Lung (tissue), 12 donors: ENCODE results near the gene HEG1. TPM values are rescaled to one million over a fixed set of nuclear protein-coding genes. Genes with fewer than 3 reads are reported as not detected.

Source experiments
- ATAC-seq: fragments of 200-7000 bp; cut with Tn5 transposase; one replicate; pipeline ENCODE4 v1.9.1; 2020; ENCODE audit warnings: moderate number of reproducible peaks; ENCODE audit not compliant: insufficient read depth, low FRiP score
- DNase-seq, 3 donors: peaks; one replicate each; pipeline ENCODE4 v3.0.0-alpha.2; 2013 to 2017
- H3K27ac ChIP-seq, 2 donors: one replicate each; pipeline ENCODE4 v1.5.1; 2013; ENCODE audit warnings: mild to moderate bottlenecking in 2 of 2, moderate library complexity in 2 of 2, control low read depth in 1 of 2, inconsistent platforms in 1 of 2, low read depth in 1 of 2, low read length in 1 of 2
- H3K27me3 ChIP-seq, 3 donors: one replicate each; pipeline ENCODE4 v1.5.1; 2013; ENCODE audit warnings: low read length in 2 of 3; ENCODE audit not compliant: control insufficient read depth in 3 of 3, insufficient read depth in 3 of 3
- H3K36me3 ChIP-seq, 4 donors: one replicate each; pipeline ENCODE4 v1.5.1; 2013; ENCODE audit warnings: low read length in 4 of 4, mild to moderate bottlenecking in 1 of 4, moderate library complexity in 1 of 4; ENCODE audit not compliant: control insufficient read depth in 4 of 4, insufficient read depth in 4 of 4
- H3K4me1 ChIP-seq, 5 donors: one replicate each; pipeline ENCODE4 v1.5.1; 2013; ENCODE audit warnings: low read length in 5 of 5, mild to moderate bottlenecking in 2 of 5, moderate library complexity in 1 of 5; ENCODE audit not compliant: control insufficient read depth in 5 of 5, insufficient read depth in 5 of 5
- H3K4me3 ChIP-seq: one replicate; pipeline ENCODE4 v1.5.1; 2013; ENCODE audit warnings: mild to moderate bottlenecking, control low read depth, moderate library complexity
- H3K9ac ChIP-seq, 2 donors: one replicate each; pipeline ENCODE4 v1.5.1; 2013; ENCODE audit warnings: low read length in 2 of 2, control low read depth in 1 of 2; ENCODE audit not compliant: insufficient read depth in 1 of 2
- H3K9me3 ChIP-seq, 4 donors: one replicate each; pipeline ENCODE4 v1.5.1; 2013; ENCODE audit warnings: low read length in 3 of 4, mild to moderate bottlenecking in 1 of 4, moderate library complexity in 1 of 4; ENCODE audit not compliant: control insufficient read depth in 4 of 4, insufficient read depth in 3 of 4
- CTCF ChIP-seq: IDR thresholded peaks from 2 replicates; pipeline ENCODE4 v1.5.1; 2012; ENCODE audit warnings: mild to moderate bottlenecking; ENCODE audit errors: control extremely low read depth, extremely low read depth
- WGBS, 2 donors: extraction: QIAGEN DNeasy Blood & Tissue Kit; methylation state at CpG; one replicate each; pipeline ENCODE4 v1.1.7; 2013; 5-methylcytosine and 5-hydroxymethylcytosine counted together
- polyA plus RNA-seq, 2 donors: library from polyadenylated mRNA; stranded (reverse); fragments of 200-250 nt; gene quantifications; one replicate each; pipeline ENCODE4 v1.2.1, GENCODE V29; 2013
- total RNA-seq, 2 donors: library from RNA; depleted of rRNA in 1 of 2; stranded (reverse); fragments of >200 nt in 1 of 2; gene quantifications; one replicate each; pipeline ENCODE4 v1.2.1, GENCODE V29; 2014 to 2021
- donor health status: control.
- donor health status: control.
- donor health status: Bipolar disorder and iron deficiency.
- donor health status: healthy.
- donor health status: DM: yes; HTN: yes; CAD: no.

Gene HEG1
- total and polyA plus RNA-seq, 4 donors = 18.0 to 115 (median 65.7) TPM

- Histone ChIP-seq H3K9me3 (no peaks in the 10 kb centered on the region), H3K36me3 (no peaks in the 10 kb centered on the region), H3K27ac (no peak overlapping the region), H3K4me1 (peaks cover 0 to 1% (median 0%) of the 10 kb centered on the region in 5 donors), H3K4me3 (no peak overlapping the region), H3K9ac (no peak overlapping the region), H3K27me3 (no peaks in the 10 kb centered on the region)
- WGBS, 2 donors = 88 to 96% methylated on average over 1 of the region's 1 CpG
- no peak for TF ChIP-seq CTCF
- no peak for ATAC-seq
- DNase-seq = no peak
These were observed 48.8 kb upstream of the HEG1 start for GRCh38 chr3:125104639-125105038.

- no peak for ATAC-seq
- 91 to 95% methylated on average over 1 of the region's 1 CpG for WGBS, 2 donors
- DNase-seq = no peak
- no peak overlapping the region for H3K4me3 ChIP-seq
- no peaks in the 10 kb centered on the region for H3K36me3 ChIP-seq
- no peak overlapping the region for H3K9ac ChIP-seq
- no peaks in the 10 kb centered on the region for H3K27me3 ChIP-seq
- TF ChIP-seq CTCF = no peak
- H3K4me1 ChIP-seq = peaks cover 0 to 1% (median 0%) of the 10 kb centered on the region in 5 donors
- no peaks in the 10 kb centered on the region for H3K9me3 ChIP-seq
- no peak overlapping the region for H3K27ac ChIP-seq
These were observed 47.6 kb upstream of the HEG1 start for GRCh38 chr3:125103406-125103805.

- no peak for ATAC-seq
- no peak for TF ChIP-seq CTCF
- H3K9ac ChIP-seq = no peak overlapping the region
- no peak overlapping the region for H3K27ac ChIP-seq
- no peaks in the 10 kb centered on the region for H3K9me3 ChIP-seq
- WGBS, 2 donors = 84 to 89% methylated on average over 6 of the region's 6 CpGs
- DNase-seq = no peak
- H3K4me1 ChIP-seq = peaks cover 0 to 1% (median 0%) of the 10 kb centered on the region in 5 donors
- H3K36me3 ChIP-seq = no peaks in the 10 kb centered on the region
- H3K27me3 ChIP-seq = no peaks in the 10 kb centered on the region
- H3K4me3 ChIP-seq = no peak overlapping the region
These were observed 46.7 kb upstream of the HEG1 start for GRCh38 chr3:125102470-125102869.

- peaks cover 0 to 2% (median 0%) of the 10 kb centered on the region in 4 donors for H3K36me3 ChIP-seq
- H3K9me3 ChIP-seq = peaks cover 0 to 3% (median 0%) of the 10 kb centered on the region in 4 donors
- H3K27me3 ChIP-seq = no peaks in the 10 kb centered on the region
- DNase-seq (no peak), ATAC-seq (no peak)
- H3K9ac ChIP-seq = no peak overlapping the region
- H3K27ac ChIP-seq = no peak overlapping the region
- WGBS, 2 donors = 79 to 96% methylated on average over 4 of the region's 4 CpGs
- TF ChIP-seq CTCF = no peak
- H3K4me1 ChIP-seq = peaks cover 0 to 1% (median 0%) of the 10 kb centered on the region in 5 donors
- no peak overlapping the region for H3K4me3 ChIP-seq
These were observed 43.0 kb upstream of the HEG1 start for GRCh38 chr3:125098611-125099291.
